ENCODE measurements around the gene POLR1A.

Gene POLR1A

DNA sequence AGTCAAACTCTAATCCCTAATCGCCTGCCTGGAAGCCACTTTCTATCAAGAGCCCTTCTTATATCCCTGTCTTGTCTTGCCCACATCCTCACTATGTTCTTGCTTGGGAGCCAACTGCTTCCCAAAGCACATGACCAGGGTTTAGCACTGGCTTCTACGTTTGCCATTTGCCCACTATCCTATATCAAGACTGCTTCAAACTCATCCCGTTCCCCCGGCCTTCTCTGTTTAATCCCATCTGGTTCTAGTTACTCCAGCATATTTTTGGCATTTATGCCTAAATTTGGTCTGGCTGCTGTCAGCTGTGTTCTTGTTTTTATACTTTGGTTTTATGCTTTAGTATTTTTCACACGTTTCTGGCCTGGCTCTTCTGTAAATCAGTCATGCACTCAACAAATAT lies 40.2 kb downstream of the POLR1A start:
- no peak overlapping the region for H3K4me3 ChIP-seq (ENCODE audit: low read depth, low read length)
- TF ChIP-seq POLR2A (IDR thresholded peaks at IDR 0.05; ENCODE audit: extremely low read depth, insufficient read length) (no peak), MAX (IDR thresholded peaks at IDR 0.05; ENCODE audit: low read depth, low read length) (no peak), MYC (IDR thresholded peaks at IDR 0.05; ENCODE audit: low read depth, low read length) (no peak)
- TF ChIP-seq, protein P1, sequence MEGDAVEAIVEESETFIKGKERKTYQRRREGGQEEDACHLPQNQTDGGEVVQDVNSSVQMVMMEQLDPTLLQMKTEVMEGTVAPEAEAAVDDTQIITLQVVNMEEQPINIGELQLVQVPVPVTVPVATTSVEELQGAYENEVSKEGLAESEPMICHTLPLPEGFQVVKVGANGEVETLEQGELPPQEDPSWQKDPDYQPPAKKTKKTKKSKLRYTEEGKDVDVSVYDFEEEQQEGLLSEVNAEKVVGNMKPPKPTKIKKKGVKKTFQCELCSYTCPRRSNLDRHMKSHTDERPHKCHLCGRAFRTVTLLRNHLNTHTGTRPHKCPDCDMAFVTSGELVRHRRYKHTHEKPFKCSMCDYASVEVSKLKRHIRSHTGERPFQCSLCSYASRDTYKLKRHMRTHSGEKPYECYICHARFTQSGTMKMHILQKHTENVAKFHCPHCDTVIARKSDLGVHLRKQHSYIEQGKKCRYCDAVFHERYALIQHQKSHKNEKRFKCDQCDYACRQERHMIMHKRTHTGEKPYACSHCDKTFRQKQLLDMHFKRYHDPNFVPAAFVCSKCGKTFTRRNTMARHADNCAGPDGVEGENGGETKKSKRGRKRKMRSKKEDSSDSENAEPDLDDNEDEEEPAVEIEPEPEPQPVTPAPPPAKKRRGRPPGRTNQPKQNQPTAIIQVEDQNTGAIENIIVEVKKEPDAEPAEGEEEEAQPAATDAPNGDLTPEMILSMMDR (IDR thresholded peaks at IDR 0.05; ENCODE audit: low read depth, low read length): no peak
- DNase-seq (ENCODE audit: low read depth): no peak

GRCh38 chr2:86064006-86064405 lies 41.7 kb downstream of the POLR1A start:
- TF ChIP-seq, protein P1 (IDR thresholded peaks at IDR 0.05; ENCODE audit: low read depth, low read length): no peak
- no peak for TF ChIP-seq POLR2A (IDR thresholded peaks at IDR 0.05; ENCODE audit: extremely low read depth, insufficient read length)
- TF ChIP-seq MAX (IDR thresholded peaks at IDR 0.05; ENCODE audit: low read depth, low read length): no peak
- TF ChIP-seq MYC (IDR thresholded peaks at IDR 0.05; ENCODE audit: low read depth, low read length): no peak
- H3K4me3 ChIP-seq (ENCODE audit: low read depth, low read length): no peak overlapping the region
- DNase-seq (ENCODE audit: low read depth): no peak

DNA sequence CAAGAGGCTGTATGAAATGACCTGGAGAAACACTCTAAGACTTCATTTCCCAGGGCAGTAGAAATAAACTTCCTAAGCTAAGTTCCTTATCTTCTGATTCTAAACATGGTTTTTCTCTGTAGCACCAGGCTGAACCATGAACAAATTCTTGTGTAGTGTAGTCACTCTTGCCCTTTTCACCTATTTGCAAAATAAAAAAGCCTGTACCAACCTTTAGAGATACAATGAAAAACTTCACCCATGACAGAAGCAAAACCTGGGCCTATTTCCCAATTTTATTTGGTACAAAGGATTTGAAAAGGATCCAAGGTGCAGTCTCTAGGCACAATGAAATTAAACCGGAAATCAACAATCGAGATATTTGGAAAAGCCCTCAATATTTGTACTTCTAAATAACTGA lies 43.6 kb downstream of the POLR1A start:
- TF ChIP-seq MAX (IDR thresholded peaks at IDR 0.05; ENCODE audit: low read depth, low read length) (no peak), MYC (IDR thresholded peaks at IDR 0.05; ENCODE audit: low read depth, low read length) (no peak), POLR2A (IDR thresholded peaks at IDR 0.05; ENCODE audit: extremely low read depth, insufficient read length) (no peak)
- TF ChIP-seq, protein P1 (IDR thresholded peaks at IDR 0.05; ENCODE audit: low read depth, low read length): no peak
- no peak for DNase-seq (ENCODE audit: low read depth)
- H3K4me3 ChIP-seq (ENCODE audit: low read depth, low read length): no peak overlapping the region

- TF ChIP-seq POLR2A (IDR thresholded peaks at IDR 0.05; ENCODE audit: extremely low read depth, insufficient read length): no peak
- DNase-seq (ENCODE audit: low read depth): no peak
- no peak overlapping the region for H3K4me3 ChIP-seq (ENCODE audit: low read depth, low read length)
Measured at GRCh38 chr2:86056590-86057331, 48.9 kb downstream of the POLR1A start.

GRCh38 chr2:86055314-86055713 lies 50.4 kb downstream of the POLR1A start:
- DNase-seq (ENCODE audit: low read depth): no peak
- H3K4me3 ChIP-seq (ENCODE audit: low read depth, low read length): no peak overlapping the region
- no peak for TF ChIP-seq MAX (IDR thresholded peaks at IDR 0.05; ENCODE audit: low read depth, low read length)
- TF ChIP-seq MYC (IDR thresholded peaks at IDR 0.05; ENCODE audit: low read depth, low read length): no peak
- TF ChIP-seq, protein P1 (IDR thresholded peaks at IDR 0.05; ENCODE audit: low read depth, low read length): no peak
- TF ChIP-seq POLR2A (IDR thresholded peaks at IDR 0.05; ENCODE audit: extremely low read depth, insufficient read length): no peak

DNA sequence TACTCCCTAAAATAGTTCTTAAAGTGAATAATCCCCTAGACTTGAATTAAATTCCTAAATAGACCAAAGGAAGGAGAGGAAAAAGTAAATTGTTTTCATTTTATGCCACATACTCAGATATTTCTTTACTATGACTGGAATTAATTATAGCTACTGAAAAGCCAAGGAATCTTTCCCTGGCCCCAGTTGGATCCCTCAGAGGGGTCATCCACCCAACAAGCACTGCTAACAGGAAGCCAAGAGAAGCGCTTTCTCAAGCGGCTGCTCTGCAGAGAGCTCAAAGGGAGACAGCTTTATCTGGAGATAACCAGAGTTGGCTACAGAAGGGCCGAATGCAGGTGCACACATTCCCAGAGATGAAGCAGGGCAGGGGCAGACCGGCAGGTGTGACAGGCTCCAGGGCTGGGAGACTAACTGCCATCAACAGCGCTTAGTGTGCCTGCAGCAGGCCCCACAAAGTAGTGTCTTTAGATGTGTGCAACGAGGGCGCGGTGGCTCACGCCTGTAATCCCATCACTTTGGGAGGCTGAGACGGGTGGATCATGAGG lies 51.1 kb downstream of the POLR1A start:
- no peak for DNase-seq (ENCODE audit: low read depth)
- no peak for TF ChIP-seq MAX (IDR thresholded peaks at IDR 0.05; ENCODE audit: low read depth, low read length)
- no peak for TF ChIP-seq POLR2A (IDR thresholded peaks at IDR 0.05; ENCODE audit: extremely low read depth, insufficient read length)
- TF ChIP-seq MYC (IDR thresholded peaks at IDR 0.05; ENCODE audit: low read depth, low read length): no peak
- TF ChIP-seq, protein P1 (IDR thresholded peaks at IDR 0.05; ENCODE audit: low read depth, low read length): no peak
- H3K4me3 ChIP-seq (ENCODE audit: low read depth, low read length): no peak overlapping the region

Measured in NB4 (cell line).